ENCODE measurements around the gene KRTAP5-1. TPM values are rescaled to one million over a fixed set of nuclear protein-coding genes. Genes with fewer than 3 reads are reported as not detected.

KRTAP5-1 gene
- polyA plus RNA-seq, 1 donor from 2014 or later = not detected

- peaks cover 16% of the 10 kb centered on the region for H3K27me3 Mint-ChIP-seq
- peak overlapping the region in 1 of 4 donors; percentile 47 for H3K4me3 Mint-ChIP-seq
- peaks cover under 1 to 9% (median 5%) of the 10 kb centered on the region in 3 donors for H3K4me1 Mint-ChIP-seq
- no peaks in the 10 kb centered on the region for H3K36me3 Mint-ChIP-seq
- peaks cover 0 to 1% (median 0%) of the 10 kb centered on the region in 3 donors for H3K9me3 Mint-ChIP-seq
- peak overlapping the region in 1 of 3 donors; percentile 59 for H3K27ac Mint-ChIP-seq
Observed at GRCh38 chr11:1538153-1538552, 46.9 kb downstream of the KRTAP5-1 start.

GRCh38 chr11:1536065-1536843 lies 48.8 kb downstream of the KRTAP5-1 start:
- Mint-ChIP-seq H3K36me3 (no peaks in the 10 kb centered on the region), H3K9me3 (peaks cover 0 to 1% (median 0%) of the 10 kb centered on the region in 3 donors), H3K4me3 (peak overlapping the region in 1 of 4 donors; percentile 67), H3K4me1 (peaks cover 5 to 15% (median 5%) of the 10 kb centered on the region in 3 donors), H3K27me3 (peaks cover 16% of the 10 kb centered on the region), H3K27ac (no peak overlapping the region)

GRCh38 chr11:1534682-1535081 lies 50.4 kb downstream of the KRTAP5-1 start:
- Mint-ChIP-seq H3K4me1 (peaks cover 5 to 17% (median 5%) of the 10 kb centered on the region in 3 donors), H3K9me3 (peaks cover 0 to 1% (median 0%) of the 10 kb centered on the region in 3 donors), H3K36me3 (no peaks in the 10 kb centered on the region), H3K27me3 (peaks cover 11% of the 10 kb centered on the region), H3K4me3 (no peak overlapping the region), H3K27ac (no peak overlapping the region)

Other genes with a start within 250 kb of the KRTAP5-1 start
- not detected for gene BRSK2, start 195.3 kb downstream of the KRTAP5-1 start, polyA plus RNA-seq
- 42.0 TPM for gene MOB2, start 98.5 kb downstream of the KRTAP5-1 start, polyA plus RNA-seq
- 1.2 TPM for gene DUSP8, start 13.0 kb downstream of the KRTAP5-1 start, polyA plus RNA-seq
- gene KRTAP5-2, start 13.0 kb upstream of the KRTAP5-1 start, polyA plus RNA-seq = not detected
- not detected for gene KRTAP5-3, start 23.2 kb upstream of the KRTAP5-1 start, polyA plus RNA-seq
- gene KRTAP5-4, start 36.9 kb upstream of the KRTAP5-1 start, polyA plus RNA-seq = not detected
- gene KRTAP5-5, start 44.5 kb upstream of the KRTAP5-1 start, polyA plus RNA-seq = not detected
- gene KRTAP5-6, start 111.9 kb upstream of the KRTAP5-1 start, polyA plus RNA-seq = not detected
- 0.06 TPM for gene IFITM10, start 165.3 kb upstream of the KRTAP5-1 start, polyA plus RNA-seq
- 78.7 TPM for gene CTSD, start 178.6 kb upstream of the KRTAP5-1 start, polyA plus RNA-seq
- not detected for gene SYT8, start 249.7 kb upstream of the KRTAP5-1 start, polyA plus RNA-seq